Prostate gland (tissue), 2 donors: ENCODE data around the gene UBQLN2. TPM values are rescaled to one million over a fixed set of nuclear protein-coding genes. Genes with fewer than 3 reads are reported as not detected.
"Not testable (repeated sequence)": the region's sequence is repeated elsewhere in the genome, so short reads cannot be mapped to it uniquely, and the experiment has no call there.

Experiments used
- DNase-seq: peaks from one replicate; pipeline ENCODE4 v3.0.0-alpha.2; 2019; ENCODE audit warnings: low spot score
- H3K27ac ChIP-seq, 2 donors: fragments of 200-600 bp; sonication (generic); 2 replicates each; pipeline ENCODE4 v1.5.1; 2017 to 2019
- H3K27me3 ChIP-seq: fragments of 200-600 bp; sonication (generic); replicated peaks from 2 replicates; pipeline ENCODE4 v1.5.1; 2019; ENCODE audit not compliant: insufficient read depth
- H3K36me3 ChIP-seq, 2 donors: fragments of 200-600 bp; sonication (generic); 1 replicate in 1 of 2; 2 replicates in 1 of 2; pipeline versions ENCODE4 v1.5.1 to v1.8.1; 2017 to 2019
- H3K4me1 ChIP-seq: fragments of 200-600 bp; sonication (generic); replicated peaks from 2 replicates; pipeline ENCODE4 v1.5.1; 2019
- H3K4me3 ChIP-seq, 2 donors: fragments of 200-600 bp; sonication (generic); 2 replicates each; pipeline ENCODE4 v1.5.1; 2017 to 2019
- H3K9me3 ChIP-seq: fragments of 200-600 bp; sonication (generic); 2 replicates; pipeline ENCODE4 v1.5.1; 2017
- CTCF ChIP-seq, 4 experiments: fragments of 200-600 bp in 2 of 4; fragments of 450-650 bp in 2 of 4; sonication (generic) in 2 of 4; IDR thresholded peaks; 1 replicate in 3 of 4; 2 replicates in 1 of 4; pipeline ENCODE4 v1.5.1; 2016 to 2019; ENCODE audit warnings: antibody characterized with exemption in 4 of 4, mild to moderate bottlenecking in 2 of 4, moderate library complexity in 2 of 4
- POLR2A ChIP-seq: fragments of 450-650 bp; IDR thresholded peaks from one replicate; pipeline ENCODE4 v1.6.1; 2016; ENCODE audit warnings: antibody characterized with exemption, mild to moderate bottlenecking
- POLR2AphosphoS5 ChIP-seq: sonication (generic); formaldehyde crosslinking; IDR thresholded peaks from one replicate; pipeline ENCODE4 v1.6.1; 2017; ENCODE audit warnings: antibody characterized with exemption
- WGBS: methylation state at CpG from one replicate; pipeline ENCODE4 v1.1.5; 2018; 5-methylcytosine and 5-hydroxymethylcytosine counted together
- intact Hi-C: fragments of 100-400 bp; cut with DNase I; formaldehyde crosslinking; loops from one replicate; pipeline ENCODE4 v1.14.2; 2022
- total RNA-seq, 2 donors: library from RNA; depleted of rRNA; stranded (reverse); fragments of >200 nt; gene quantifications; one replicate each; pipeline ENCODE4 v1.1.0, GENCODE V29; 2016

The UBQLN2 gene
- total RNA-seq, 2 donors from 2014 or later: 31.3 to 33.3 TPM

DNA sequence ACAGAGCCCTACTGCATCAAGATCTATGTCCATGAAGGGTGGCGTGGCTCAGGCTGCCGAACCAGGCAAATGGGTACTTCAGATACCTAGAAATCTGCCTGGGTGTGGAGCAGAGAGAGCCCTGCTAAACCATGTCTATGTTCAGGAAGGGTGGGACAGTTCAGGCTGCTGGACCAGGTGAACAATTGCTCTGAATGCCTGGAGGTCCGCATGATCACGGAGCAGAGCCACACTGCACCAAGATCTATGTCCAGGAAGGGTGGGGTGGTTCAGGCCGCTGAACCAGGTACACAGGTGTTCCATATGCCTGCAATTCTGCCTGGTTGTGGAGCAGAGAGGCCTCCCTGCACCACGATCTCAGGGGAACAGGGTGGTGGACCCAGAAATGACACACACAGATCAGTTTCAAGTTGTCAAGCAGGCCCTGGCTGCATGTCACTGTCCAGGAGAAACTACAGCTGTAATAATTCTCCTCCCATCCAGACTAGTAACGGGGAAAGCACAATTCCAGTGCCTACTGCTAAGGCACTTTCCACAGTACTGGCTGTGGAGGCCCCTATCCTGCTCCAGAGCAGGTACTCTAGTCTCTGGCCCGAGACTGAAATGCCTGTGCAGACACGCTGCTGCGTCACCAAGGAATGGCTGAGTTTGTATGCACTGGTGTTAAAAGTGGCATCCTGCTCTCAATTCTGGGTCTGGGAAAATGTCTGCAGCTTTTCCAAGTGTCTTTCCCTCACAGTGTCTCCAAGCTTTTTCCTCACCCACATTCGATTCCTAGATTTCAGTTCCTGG is 25.2 kb downstream of the UBQLN2 start:
- DNase-seq: no peak
- no peak overlapping the region for H3K4me3 ChIP-seq
- H3K27me3 ChIP-seq: no peaks in the 10 kb centered on the region
- intact Hi-C loops: no loop called here
- H3K4me1 ChIP-seq: no peaks in the 10 kb centered on the region
- 83% methylated on average over 10 of the region's 11 CpGs for WGBS
- H3K9me3 ChIP-seq: no peaks in the 10 kb centered on the region
- no peak for TF ChIP-seq POLR2A
- no peak for TF ChIP-seq CTCF (IDR thresholded peaks at IDR 0.05)
- no peak for TF ChIP-seq POLR2AphosphoS5
- no peaks in the 10 kb centered on the region for H3K36me3 ChIP-seq
- H3K27ac ChIP-seq: no peak overlapping the region

DNA sequence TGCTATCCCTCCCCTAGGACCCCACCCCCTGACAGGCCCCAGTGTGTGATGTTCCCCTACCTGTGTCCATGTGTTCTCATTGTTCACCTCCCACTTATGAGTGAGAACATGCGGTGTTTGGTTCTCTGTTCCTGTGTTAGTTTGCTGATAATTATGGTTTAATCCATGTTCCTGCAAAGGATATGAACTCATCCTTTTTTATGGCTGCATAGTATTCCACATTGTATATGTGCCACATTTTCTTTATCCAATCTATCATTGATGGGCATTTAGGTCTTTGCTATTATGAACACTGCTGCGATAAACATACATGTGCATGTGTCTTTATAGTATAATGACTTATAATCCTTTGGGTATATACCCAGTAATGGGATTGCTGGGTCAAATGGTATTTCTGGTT is 28.4 kb downstream of the UBQLN2 start:
- H3K4me1 ChIP-seq, H3K27ac ChIP-seq, intact Hi-C loops, DNase-seq, H3K9me3 ChIP-seq, H3K4me3 ChIP-seq, H3K36me3 ChIP-seq, H3K27me3 ChIP-seq: not testable (repeated sequence)
- 97% methylated on average over 2 of the region's 2 CpGs for WGBS

GRCh38 chrX:56600141-56600540 is 36.7 kb downstream of the UBQLN2 start:
- Histone ChIP-seq H3K4me3 (no peak overlapping the region), H3K4me1 (no peaks in the 10 kb centered on the region), H3K9me3 (no peaks in the 10 kb centered on the region), H3K36me3 (no peaks in the 10 kb centered on the region), H3K27me3 (no peaks in the 10 kb centered on the region), H3K27ac (no peak overlapping the region)
- no peak for DNase-seq
- 97% methylated on average over 2 of the region's 2 CpGs for WGBS
- intact Hi-C loops: no loop called here
- TF ChIP-seq POLR2A (no peak), CTCF (IDR thresholded peaks at IDR 0.05) (no peak), POLR2AphosphoS5 (no peak)

DNA sequence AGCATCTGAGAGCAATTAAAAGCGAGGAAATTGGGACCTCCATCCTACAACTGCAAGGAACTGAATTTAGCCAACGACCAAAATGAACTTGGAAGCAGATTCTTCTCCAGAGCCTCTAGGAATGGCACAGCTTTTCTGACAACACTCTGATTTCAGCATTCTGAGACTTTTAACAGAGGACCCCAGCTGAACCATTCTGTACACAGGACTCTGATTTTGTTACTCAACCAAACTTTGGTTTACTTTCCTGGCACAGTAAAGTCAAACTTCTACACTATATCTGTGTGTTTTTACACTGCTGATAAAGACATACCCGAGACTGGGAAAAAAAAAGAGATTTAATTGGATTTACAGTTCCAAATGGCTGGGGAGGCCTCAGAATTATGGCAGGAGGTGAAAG is 37.6 kb downstream of the UBQLN2 start:
- Histone ChIP-seq H3K4me3 (no peak overlapping the region), H3K36me3 (no peaks in the 10 kb centered on the region), H3K9me3 (no peaks in the 10 kb centered on the region), H3K27me3 (no peaks in the 10 kb centered on the region), H3K27ac (no peak overlapping the region), H3K4me1 (no peaks in the 10 kb centered on the region)
- DNase-seq: no peak
- intact Hi-C loops: no loop called here
- TF ChIP-seq CTCF (IDR thresholded peaks at IDR 0.05) (no peak), POLR2AphosphoS5 (no peak), POLR2A (no peak)
- WGBS: 89% methylated on average over 3 of the region's 3 CpGs

- no peak for DNase-seq
- no peaks in the 10 kb centered on the region for H3K9me3 ChIP-seq
- no peak overlapping the region for H3K27ac ChIP-seq
- 75% methylated on average over 2 of the region's 2 CpGs for WGBS
- intact Hi-C loops: no loop called here
- no peak overlapping the region for H3K4me3 ChIP-seq
- no peaks in the 10 kb centered on the region for H3K4me1 ChIP-seq
- no peaks in the 10 kb centered on the region for H3K36me3 ChIP-seq
- H3K27me3 ChIP-seq: no peaks in the 10 kb centered on the region
- no peak for TF ChIP-seq POLR2A
- TF ChIP-seq POLR2AphosphoS5: no peak
- TF ChIP-seq CTCF (IDR thresholded peaks at IDR 0.05): no peak
Measured at GRCh38 chrX:56615282-56615681, 51.9 kb downstream of the UBQLN2 start.

Other genes with a start within 250 kb of the UBQLN2 start
- 10 to 100 TPM; 26.2 to 28.8 TPM for gene NBDY, start 165.6 kb downstream of the UBQLN2 start, total RNA-seq